ENCODE measurements around the gene BAIAP3.

Gene BAIAP3

GRCh38 chr16:1338119-1338730 is 4.8 kb downstream of the BAIAP3 start:
- ATAC-seq (ENCODE audit: insufficient read depth, low read depth) (no peak), DNase-seq (no peak)
- H3K27me3 ChIP-seq (ENCODE audit: insufficient read depth, low read length, poor library complexity), result peaks cover 5% of the 10 kb centered on the region

GRCh38 chr16:1338855-1339675 is 5.6 kb downstream of the BAIAP3 start:
- Histone ChIP-seq H3K4me3 (ENCODE audit: low read depth in 1 of 2, low read length in 2 of 2) (no peak overlapping the region), H3K27me3 (ENCODE audit: insufficient read depth, low read length, poor library complexity) (peaks cover 5% of the 10 kb centered on the region), H3K4me1 (ENCODE audit: insufficient read depth, low read length) (peaks cover 22% of the 10 kb centered on the region), H3K27ac (ENCODE audit: low read length) (no peak overlapping the region), H3K4me2 (ENCODE audit: insufficient read depth, low read length) (no peak overlapping the region), H2AFZ (ENCODE audit: low read depth, low read length) (no peak overlapping the region), H3K9me3 (ENCODE audit: insufficient read depth, low read length, severe bottlenecking) (no peaks in the 10 kb centered on the region), H3K79me2 (ENCODE audit: insufficient read depth, low read length) (no peaks in the 10 kb centered on the region), H3K9ac (ENCODE audit: low read depth, low read length) (no peak overlapping the region), H4K20me1 (ENCODE audit: insufficient read depth, low read length) (peaks cover 38% of the 10 kb centered on the region), H3K36me3 (ENCODE audit: insufficient read depth, low read length) (no peaks in the 10 kb centered on the region)
- no peak for ATAC-seq (ENCODE audit: insufficient read depth, low read depth)
- DNase-seq, result no peak
- TF ChIP-seq CTCF (IDR thresholded peaks at IDR 0.05; ENCODE audit: borderline replicate concordance, extremely low read depth, low read length, poor library complexity, severe bottlenecking), result no peak
- no peak for TF ChIP-seq EZH2 (IDR thresholded peaks at IDR 0.05; ENCODE audit: borderline replicate concordance, low read depth, low read length, severe bottlenecking)

More at GRCh38 chr16:1338119-1338730, 4.8 kb downstream of the BAIAP3 start:
- H3K4me3 ChIP-seq (ENCODE audit: low read depth in 1 of 2, low read length in 2 of 2), result no peak overlapping the region
- H3K9me3 ChIP-seq (ENCODE audit: insufficient read depth, low read length, severe bottlenecking), result no peaks in the 10 kb centered on the region
- peaks cover 33% of the 10 kb centered on the region for H4K20me1 ChIP-seq (ENCODE audit: insufficient read depth, low read length)
- no peak overlapping the region for H3K4me2 ChIP-seq (ENCODE audit: insufficient read depth, low read length)
- H2AFZ ChIP-seq (ENCODE audit: low read depth, low read length), result no peak overlapping the region
- H3K36me3 ChIP-seq (ENCODE audit: insufficient read depth, low read length), result no peaks in the 10 kb centered on the region
- H3K9ac ChIP-seq (ENCODE audit: low read depth, low read length), result no peak overlapping the region
- TF ChIP-seq EZH2 (IDR thresholded peaks at IDR 0.05; ENCODE audit: borderline replicate concordance, low read depth, low read length, severe bottlenecking) (no peak), CTCF (IDR thresholded peaks at IDR 0.05; ENCODE audit: borderline replicate concordance, extremely low read depth, low read length, poor library complexity, severe bottlenecking) (peak; percentile 27)
- H3K4me1 ChIP-seq (ENCODE audit: insufficient read depth, low read length), result peaks cover 14% of the 10 kb centered on the region
- no peaks in the 10 kb centered on the region for H3K79me2 ChIP-seq (ENCODE audit: insufficient read depth, low read length)
- H3K27ac ChIP-seq (ENCODE audit: low read length), result no peak overlapping the region

GRCh38 chr16:1340730-1341494 is 7.5 kb downstream of the BAIAP3 start:
- Histone ChIP-seq H3K79me2 (ENCODE audit: insufficient read depth, low read length) (no peaks in the 10 kb centered on the region), H3K27ac (ENCODE audit: low read length) (no peak overlapping the region), H3K4me3 (ENCODE audit: low read depth in 1 of 2, low read length in 2 of 2) (no peak overlapping the region), H3K4me1 (ENCODE audit: insufficient read depth, low read length) (peaks cover 32% of the 10 kb centered on the region), H3K36me3 (ENCODE audit: insufficient read depth, low read length) (no peaks in the 10 kb centered on the region), H3K9ac (ENCODE audit: low read depth, low read length) (no peak overlapping the region), H4K20me1 (ENCODE audit: insufficient read depth, low read length) (peaks cover 26% of the 10 kb centered on the region), H3K27me3 (ENCODE audit: insufficient read depth, low read length, poor library complexity) (no peaks in the 10 kb centered on the region), H3K4me2 (ENCODE audit: insufficient read depth, low read length) (no peak overlapping the region), H2AFZ (ENCODE audit: low read depth, low read length) (no peak overlapping the region), H3K9me3 (ENCODE audit: insufficient read depth, low read length, severe bottlenecking) (no peaks in the 10 kb centered on the region)
- ATAC-seq (ENCODE audit: insufficient read depth, low read depth) (no peak), DNase-seq (no peak)
- no peak for TF ChIP-seq EZH2 (IDR thresholded peaks at IDR 0.05; ENCODE audit: borderline replicate concordance, low read depth, low read length, severe bottlenecking)
- TF ChIP-seq CTCF (IDR thresholded peaks at IDR 0.05; ENCODE audit: borderline replicate concordance, extremely low read depth, low read length, poor library complexity, severe bottlenecking), result no peak
